Spinal cord (tissue), 10 donors: Measurements from ENCODE around the gene CNOT10. TPM values are rescaled to one million over a fixed set of nuclear protein-coding genes. Genes with fewer than 3 reads are reported as not detected.
"Not testable (repeated sequence)": the region's sequence is repeated elsewhere in the genome, so short reads cannot be mapped to it uniquely, and the experiment has no call there.

Experiments
- DNase-seq, 6 donors: peaks; one replicate each; pipeline versions ENCODE4 v3.0.0 to v3.0.0-alpha.2; 2013 to 2015; ENCODE audit warnings: low spot score in 6 of 6, low read depth in 4 of 6
- H3K27ac ChIP-seq: one replicate; pipeline ENCODE4 v1.5.1; 2013; ENCODE audit warnings: low read depth, low read length, control low read depth
- H3K27me3 ChIP-seq: one replicate; pipeline ENCODE4 v1.6.1; 2013; ENCODE audit warnings: low read length; ENCODE audit not compliant: control insufficient read depth, insufficient read depth
- H3K36me3 ChIP-seq: one replicate; pipeline ENCODE4 v1.6.1; 2013; ENCODE audit warnings: low read length; ENCODE audit not compliant: control insufficient read depth, insufficient read depth
- H3K4me1 ChIP-seq: one replicate; pipeline ENCODE4 v1.6.1; 2013; ENCODE audit warnings: low read length; ENCODE audit not compliant: control insufficient read depth, insufficient read depth
- H3K4me3 ChIP-seq: one replicate; pipeline ENCODE4 v1.5.1; 2013; ENCODE audit warnings: low read depth, low read length, control low read depth
- H3K9me3 ChIP-seq: one replicate; pipeline ENCODE4 v1.6.1; 2013; ENCODE audit warnings: low read length; ENCODE audit not compliant: control insufficient read depth, insufficient read depth
- WGBS: methylation state at CpG from one replicate; pipeline ENCODE4 v1.1.5; 2013; ENCODE audit warnings: missing lambda C conversion rate; ENCODE audit not compliant: insufficient coverage; 5-methylcytosine and 5-hydroxymethylcytosine counted together
- polyA plus RNA-seq, 2 donors: library from polyadenylated mRNA; unstranded; fragments of 120-200 nt; gene quantifications; one replicate each; pipeline ENCODE4 v1.2.1, GENCODE V29; 2013; ENCODE audit not compliant: insufficient read length in 2 of 2
- total RNA-seq, 2 donors: library from RNA; depleted of rRNA in 1 of 2; stranded (reverse); fragments of 120-200 nt in 1 of 2; fragments of >200 nt in 1 of 2; gene quantifications; one replicate each; pipeline versions ENCODE4 v1.2.3 to v1.2.4, GENCODE V29; 2013 to 2014
- donor health status: healthy.

Gene CNOT10
- total and polyA plus RNA-seq, 4 donors = 26.9 to 36.2 (median 33.7) TPM

DNA sequence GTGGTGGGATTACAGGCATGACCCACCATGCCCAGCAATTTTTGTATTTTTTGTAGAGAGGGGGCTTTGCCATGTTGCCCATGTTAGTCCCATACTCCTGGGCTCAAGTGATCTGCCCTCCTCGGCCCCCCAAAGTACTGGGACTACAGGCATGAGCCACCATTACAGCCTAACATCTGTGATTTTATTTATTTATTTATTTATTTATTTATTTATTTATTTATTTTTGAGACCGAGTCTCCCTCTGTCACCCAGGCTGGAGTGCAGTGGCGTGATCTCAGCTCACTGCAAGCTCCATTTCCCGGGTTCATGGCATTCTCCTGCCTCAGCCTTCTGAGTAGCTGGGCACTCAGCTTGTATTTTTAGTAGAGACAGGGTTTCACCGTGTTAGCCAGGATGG is 116.5 kb downstream of the CNOT10 start:
- H3K36me3 ChIP-seq, H3K27ac ChIP-seq, DNase-seq, H3K4me3 ChIP-seq, H3K9me3 ChIP-seq, H3K27me3 ChIP-seq, H3K4me1 ChIP-seq: not testable (repeated sequence)
- 100% methylated on average over 2 of the region's 5 CpGs for WGBS

- WGBS = no CpG with 5 or more reads among the region's 2 CpGs
- peaks cover 16% of the 10 kb centered on the region for H3K4me1 ChIP-seq
- DNase-seq = no peak
Measured at GRCh38 chr3:32813180-32813579, 128.2 kb downstream of the CNOT10 start.

DNA sequence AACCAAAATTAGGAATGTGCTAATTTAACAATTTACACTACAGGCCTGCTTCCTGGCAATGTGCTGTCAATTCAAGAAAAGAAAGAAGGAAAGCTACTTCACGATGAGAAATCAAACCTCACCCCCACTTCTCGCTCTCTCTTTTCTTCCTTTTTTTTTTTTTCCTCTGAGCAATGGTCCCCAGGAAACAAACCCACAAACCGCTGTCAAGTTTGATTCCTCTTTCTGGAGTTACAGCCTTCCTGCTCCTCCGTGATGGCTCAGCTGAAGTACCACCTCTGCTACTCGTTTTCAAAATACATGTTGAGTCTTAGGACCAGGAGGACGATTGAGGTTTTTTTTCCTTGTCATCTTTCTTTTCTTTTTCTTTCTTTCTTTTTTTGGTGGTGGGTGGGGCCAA is 129.4 kb downstream of the CNOT10 start:
- Histone ChIP-seq H3K27ac (no peak overlapping the region), H3K4me3 (no peak overlapping the region), H3K36me3 (no peaks in the 10 kb centered on the region), H3K4me1 (peaks cover 23% of the 10 kb centered on the region), H3K9me3 (no peaks in the 10 kb centered on the region), H3K27me3 (peaks cover 32% of the 10 kb centered on the region)
- DNase-seq = no peak
- WGBS = 33% methylated on average over 1 of the region's 6 CpGs

More at GRCh38 chr3:32813180-32813579, 128.2 kb downstream of the CNOT10 start:
- H3K4me3 ChIP-seq = no peak overlapping the region
- H3K27me3 ChIP-seq = peaks cover 22% of the 10 kb centered on the region
- H3K9me3 ChIP-seq = no peaks in the 10 kb centered on the region
- no peak overlapping the region for H3K27ac ChIP-seq
- no peaks in the 10 kb centered on the region for H3K36me3 ChIP-seq

DNA sequence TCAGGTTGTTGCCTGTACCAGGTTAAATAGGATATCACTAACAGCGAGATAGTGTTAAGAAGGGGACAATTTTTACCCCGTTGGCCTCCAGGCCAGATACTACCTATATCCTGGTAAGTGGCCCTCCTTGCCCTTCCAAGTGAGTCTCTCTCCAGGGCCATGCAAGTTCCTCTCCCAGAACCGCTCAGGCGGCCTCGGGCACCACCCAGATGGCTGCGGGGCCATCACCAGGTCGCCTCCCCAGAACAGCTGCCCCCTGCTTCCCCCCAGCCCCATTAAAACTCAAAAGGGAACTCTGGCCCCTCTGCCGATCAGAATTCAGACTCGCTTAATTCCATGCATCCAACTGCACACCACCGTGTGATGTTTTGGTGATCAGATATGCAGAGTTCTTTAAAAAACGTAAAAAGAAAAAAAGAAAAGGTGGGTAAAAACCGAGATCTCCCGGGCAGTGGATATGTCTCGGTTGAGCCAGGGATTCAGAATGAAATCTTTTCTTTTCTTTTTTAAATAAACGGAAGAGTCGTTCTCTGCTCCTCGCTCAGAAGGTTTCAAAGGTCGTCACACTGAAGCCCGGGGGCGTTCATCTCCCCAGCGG is 131.0 kb downstream of the CNOT10 start:
- DNase-seq = peak in 1 of 6 donors; percentile 18
- 35% methylated on average over 8 of the region's 21 CpGs for WGBS
- Histone ChIP-seq H3K27ac (no peak overlapping the region), H3K27me3 (peaks cover 47% of the 10 kb centered on the region), H3K9me3 (no peaks in the 10 kb centered on the region), H3K4me1 (peaks cover 28% of the 10 kb centered on the region), H3K4me3 (peak overlapping the region; percentile 9), H3K36me3 (no peaks in the 10 kb centered on the region)

GRCh38 chr3:32816439-32817256 is 131.7 kb downstream of the CNOT10 start:
- Histone ChIP-seq H3K36me3 (no peaks in the 10 kb centered on the region), H3K4me1 (peaks cover 32% of the 10 kb centered on the region), H3K27me3 (peaks cover 53% of the 10 kb centered on the region), H3K9me3 (no peaks in the 10 kb centered on the region), H3K27ac (no peak overlapping the region), H3K4me3 (peak overlapping the region; percentile 50)
- under 1% methylated on average over 81 of the region's 85 CpGs for WGBS
- DNase-seq = peak in 2 of 6 donors; percentile 80 to 90

- Histone ChIP-seq H3K4me3 (peak overlapping the region; percentile 45), H3K4me1 (peaks cover 37% of the 10 kb centered on the region), H3K9me3 (no peaks in the 10 kb centered on the region), H3K27me3 (peaks cover 59% of the 10 kb centered on the region), H3K27ac (no peak overlapping the region), H3K36me3 (no peaks in the 10 kb centered on the region)
- peak in 1 of 6 donors; percentile 28 for DNase-seq
- under 1% methylated on average over 49 of the region's 49 CpGs for WGBS
Measured at GRCh38 chr3:32817257-32817557, 132.2 kb downstream of the CNOT10 start.

GRCh38 chr3:32817558-32818228 is 132.7 kb downstream of the CNOT10 start, which contains the start of gene TRIM71:
Gene TRIM71 (plus strand): TSS chr3:32817997. CDS start chr3:32818081, 84 bp downstream.
- H3K27me3 ChIP-seq = peaks cover 60% of the 10 kb centered on the region

GRCh38 chr3:32818229-32818969 is 133.4 kb downstream of the CNOT10 start:
- WGBS = under 1% methylated on average over 111 of the region's 111 CpGs
- H3K4me3 ChIP-seq = peak overlapping the region; percentile 0
- no peak overlapping the region for H3K27ac ChIP-seq
- peak in 2 of 6 donors; percentile 47 to 55 for DNase-seq
- peaks cover 60% of the 10 kb centered on the region for H3K27me3 ChIP-seq
- H3K4me1 ChIP-seq = peaks cover 37% of the 10 kb centered on the region
- H3K9me3 ChIP-seq = no peaks in the 10 kb centered on the region
- no peaks in the 10 kb centered on the region for H3K36me3 ChIP-seq

More at GRCh38 chr3:32817558-32818228, 132.7 kb downstream of the CNOT10 start, which contains the start of gene TRIM71:
- H3K4me1 ChIP-seq = peaks cover 37% of the 10 kb centered on the region
- WGBS = under 1% methylated on average over 59 of the region's 59 CpGs
- H3K27ac ChIP-seq = no peak within 1 kb of the TSS
- H3K4me3 ChIP-seq = peak within 1 kb of the TSS; percentile 50
- H3K36me3 ChIP-seq = no peaks in the 10 kb centered on the region
- H3K9me3 ChIP-seq = no peaks in the 10 kb centered on the region
- DNase-seq = peak in 1 of 6 donors; percentile 56

GRCh38 chr3:32818970-32819511 is 134.1 kb downstream of the CNOT10 start:
- Histone ChIP-seq H3K4me3 (peak overlapping the region; percentile 0), H3K4me1 (peaks cover 37% of the 10 kb centered on the region), H3K9me3 (no peaks in the 10 kb centered on the region), H3K36me3 (no peaks in the 10 kb centered on the region), H3K27me3 (peaks cover 60% of the 10 kb centered on the region), H3K27ac (no peak overlapping the region)
- DNase-seq = no peak
- WGBS = 19% methylated on average over 24 of the region's 25 CpGs
